Measurements from ENCODE around the gene MACF1.
"Not testable (repeated sequence)": the region's sequence is repeated elsewhere in the genome, so short reads cannot be mapped to it uniquely, and the experiment has no call there.

MACF1 gene

GRCh38 chr1:39472826-39473225 is 268.3 kb downstream of the MACF1 start:
- no peak for DNase-seq

GRCh38 chr1:39473324-39473723 is 268.8 kb downstream of the MACF1 start:
- no peak for DNase-seq

GRCh38 chr1:39474810-39475209 is 270.3 kb downstream of the MACF1 start:
- DNase-seq, result no peak

- DNase-seq, result not testable (repeated sequence)
These were observed 271.1 kb downstream of the MACF1 start for GRCh38 chr1:39475551-39475950.

- DNase-seq, result no peak
These were observed 273.8 kb downstream of the MACF1 start for GRCh38 chr1:39478126-39478915.

GRCh38 chr1:39481289-39481688 is 276.8 kb downstream of the MACF1 start:
- DNase-seq, result no peak

- DNase-seq, result no peak
These were observed 278.8 kb downstream of the MACF1 start for GRCh38 chr1:39483276-39483675.

GRCh38 chr1:39484564-39484963 is 280.1 kb downstream of the MACF1 start:
- no peak for DNase-seq

GRCh38 chr1:39485046-39485803 is 280.7 kb downstream of the MACF1 start:
- no peak for DNase-seq

- no peak for DNase-seq
These were observed 283.6 kb downstream of the MACF1 start for GRCh38 chr1:39488012-39488545.

GRCh38 chr1:39488793-39489566 is 284.5 kb downstream of the MACF1 start:
- no peak for DNase-seq

- no peak for DNase-seq
These were observed 285.2 kb downstream of the MACF1 start for GRCh38 chr1:39489567-39490239.

GRCh38 chr1:39490596-39491145 is 286.2 kb downstream of the MACF1 start:
- peak in 1 of 2 experiments; percentile 19 for DNase-seq

GRCh38 chr1:39491146-39491921 is 286.8 kb downstream of the MACF1 start, which contains the start of gene BMP8A:
TSS of gene BMP8A (plus strand) at chr1:39491636. CDS start at chr1:39491992, 356 bp downstream.
- peak; percentile 69 to 74 for DNase-seq

- DNase-seq, result not testable (repeated sequence)
These were observed 287.9 kb downstream of the MACF1 start for GRCh38 chr1:39492118-39493042.

- DNase-seq, result not testable (repeated sequence)
These were observed 288.7 kb downstream of the MACF1 start for GRCh38 chr1:39493043-39493810.

GRCh38 chr1:39494671-39495410 is 290.3 kb downstream of the MACF1 start:
- DNase-seq, result no peak

GRCh38 chr1:39496520-39496919 is 292.0 kb downstream of the MACF1 start:
- not testable (repeated sequence) for DNase-seq

Data from activated CD4-positive, alpha-beta T cell treated with anti-CD3 and anti-CD28 coated beads, Interleukin-2, amount 50 U/mL, for 48 hours (primary cell).